Effector memory CD4-positive, alpha-beta T cell (primary cell): ENCODE results near the gene ARL15.

Experiments used
- DNase-seq, 3 donors: peaks; one replicate each; pipeline ENCODE4 v3.0.0-alpha.2; 2020
- H3K27ac ChIP-seq: 2 replicates; pipeline ENCODE4 v1.7.0; 2013; ENCODE audit warnings: mild to moderate bottlenecking, low read length, moderate library complexity; ENCODE audit not compliant: insufficient read depth, poor library complexity, severe bottlenecking
- H3K27me3 ChIP-seq: replicated peaks from 2 replicates; pipeline ENCODE4 v1.7.0; 2013; ENCODE audit warnings: mild to moderate bottlenecking, low read length; ENCODE audit not compliant: insufficient read depth, control insufficient read depth, poor library complexity, severe bottlenecking
- H3K36me3 ChIP-seq: 2 replicates; pipeline ENCODE4 v1.7.0; 2013; ENCODE audit warnings: mild to moderate bottlenecking, low read length, moderate library complexity; ENCODE audit not compliant: control insufficient read depth, insufficient read depth
- H3K4me1 ChIP-seq: 2 replicates; pipeline ENCODE4 v1.7.0; 2013; ENCODE audit warnings: low read length, mild to moderate bottlenecking; ENCODE audit not compliant: control insufficient read depth, insufficient read depth, poor library complexity, severe bottlenecking
- H3K4me3 ChIP-seq: 2 replicates; pipeline ENCODE4 v1.7.0; 2013; ENCODE audit warnings: low read length, low read depth, mild to moderate bottlenecking; ENCODE audit not compliant: insufficient read depth, poor library complexity, severe bottlenecking
- H3K9me3 ChIP-seq: 2 replicates; pipeline ENCODE4 v1.7.0; 2013; ENCODE audit warnings: mild to moderate bottlenecking, low read length, moderate library complexity; ENCODE audit not compliant: control insufficient read depth

Gene ARL15

GRCh38 chr5:54148067-54148845 lies 162.1 kb downstream of the ARL15 start:
- Histone ChIP-seq H3K27ac (no peak overlapping the region), H3K27me3 (no peaks in the 10 kb centered on the region), H3K4me1 (no peaks in the 10 kb centered on the region), H3K4me3 (no peak overlapping the region), H3K36me3 (no peaks in the 10 kb centered on the region), H3K9me3 (no peaks in the 10 kb centered on the region)
- no peak for DNase-seq

DNA sequence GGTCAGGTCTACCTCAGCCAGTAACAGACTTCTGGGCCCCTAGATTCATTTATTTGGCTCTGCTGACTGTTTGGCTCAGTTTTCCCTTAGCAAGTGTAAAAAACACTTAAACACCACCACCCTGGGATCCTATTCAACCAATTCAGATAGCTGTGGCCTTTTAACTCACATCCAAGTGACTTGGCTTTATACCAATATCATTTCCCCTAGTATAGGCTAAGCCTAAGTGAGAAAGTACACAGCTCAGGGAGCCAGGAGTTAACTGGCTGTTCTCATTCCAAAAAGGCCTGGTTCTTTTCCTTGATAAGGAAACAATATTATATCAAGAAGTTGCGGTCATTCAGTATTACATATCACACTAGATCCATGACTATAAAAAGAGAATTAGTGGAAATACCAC lies 163.5 kb downstream of the ARL15 start:
- H3K36me3 ChIP-seq: no peaks in the 10 kb centered on the region
- H3K4me3 ChIP-seq: no peak overlapping the region
- no peak for DNase-seq
- no peaks in the 10 kb centered on the region for H3K9me3 ChIP-seq
- no peaks in the 10 kb centered on the region for H3K27me3 ChIP-seq
- no peak overlapping the region for H3K27ac ChIP-seq
- no peaks in the 10 kb centered on the region for H3K4me1 ChIP-seq

- Histone ChIP-seq H3K36me3 (no peaks in the 10 kb centered on the region), H3K27ac (no peak overlapping the region), H3K4me3 (no peak overlapping the region), H3K4me1 (no peaks in the 10 kb centered on the region), H3K27me3 (no peaks in the 10 kb centered on the region), H3K9me3 (no peaks in the 10 kb centered on the region)
- DNase-seq: no peak
Measured at GRCh38 chr5:54146390-54146789, 164.0 kb downstream of the ARL15 start.

DNA sequence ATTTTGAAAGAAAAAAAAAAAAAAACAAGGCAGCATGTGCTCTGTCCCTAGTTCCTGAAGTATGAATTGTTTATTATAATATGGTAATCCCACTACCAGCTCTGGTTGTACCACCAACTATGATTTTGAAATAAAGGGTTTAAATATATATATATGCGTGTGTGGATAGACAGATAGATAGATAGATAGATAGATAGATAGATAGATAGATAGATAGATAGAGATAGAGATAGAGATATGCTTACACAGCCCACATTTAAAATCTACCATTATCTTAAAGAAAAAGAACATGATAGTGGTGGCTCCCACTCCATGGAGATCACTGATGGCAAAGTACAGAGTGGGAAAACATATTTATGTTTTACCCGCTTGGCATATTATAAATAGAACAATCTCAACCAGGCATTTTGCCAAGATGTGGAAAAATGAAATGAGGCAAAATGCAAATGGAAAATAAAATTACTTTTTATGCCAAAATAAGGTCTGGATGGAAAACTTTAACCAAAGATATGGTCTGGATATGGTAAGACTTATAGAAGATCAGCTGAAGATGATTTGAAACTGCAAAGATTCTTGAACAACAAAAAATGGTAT lies 170.0 kb downstream of the ARL15 start:
- no peaks in the 10 kb centered on the region for H3K9me3 ChIP-seq
- no peak overlapping the region for H3K4me3 ChIP-seq
- DNase-seq: no peak
- H3K36me3 ChIP-seq: no peaks in the 10 kb centered on the region
- no peak overlapping the region for H3K27ac ChIP-seq
- H3K27me3 ChIP-seq: no peaks in the 10 kb centered on the region
- H3K4me1 ChIP-seq: no peaks in the 10 kb centered on the region

DNA sequence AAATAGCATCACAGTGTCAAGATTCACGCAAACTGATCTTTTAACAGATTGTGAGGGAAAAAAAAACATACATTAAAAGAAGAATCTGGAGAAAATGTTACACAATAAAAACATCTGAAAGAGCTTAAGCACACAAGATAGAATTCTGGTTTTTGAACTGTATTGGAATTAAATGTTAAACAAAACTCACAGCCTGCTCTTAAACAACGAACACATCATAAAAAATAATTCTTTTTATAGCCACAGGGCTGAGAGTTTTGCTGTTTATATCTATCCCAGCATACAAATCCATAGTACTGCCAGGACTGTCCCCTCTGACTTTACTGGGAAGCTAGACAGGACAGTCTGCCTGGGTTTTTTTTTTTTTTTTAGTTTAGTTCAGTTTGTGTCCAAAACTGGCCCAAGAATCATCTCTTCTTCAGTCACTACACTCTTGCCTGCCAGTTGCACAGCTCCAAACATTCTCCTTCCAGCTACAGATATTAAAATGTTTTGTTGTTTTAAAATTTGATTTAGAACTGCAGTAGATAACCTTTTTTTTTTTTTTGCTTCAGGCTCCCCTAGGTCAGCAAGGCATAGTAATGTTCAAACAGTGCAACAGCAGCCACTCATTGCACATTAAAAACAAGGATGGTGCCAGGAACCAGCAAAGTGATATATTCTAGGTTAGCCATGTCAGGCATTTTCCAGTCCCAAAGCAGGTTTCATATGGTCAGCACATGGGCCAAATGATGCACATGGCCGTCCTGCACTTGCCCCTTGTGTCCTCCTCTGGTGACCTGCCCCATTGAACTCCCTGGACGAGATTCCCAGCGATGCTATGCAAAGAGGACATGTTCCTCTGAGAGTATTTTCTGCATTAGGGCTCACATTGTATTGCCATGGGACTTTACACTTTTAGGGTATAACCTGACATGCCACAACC lies 173.6 kb downstream of the ARL15 start:
- no peak overlapping the region for H3K27ac ChIP-seq
- no peak for DNase-seq
- H3K4me1 ChIP-seq: no peaks in the 10 kb centered on the region

DNA sequence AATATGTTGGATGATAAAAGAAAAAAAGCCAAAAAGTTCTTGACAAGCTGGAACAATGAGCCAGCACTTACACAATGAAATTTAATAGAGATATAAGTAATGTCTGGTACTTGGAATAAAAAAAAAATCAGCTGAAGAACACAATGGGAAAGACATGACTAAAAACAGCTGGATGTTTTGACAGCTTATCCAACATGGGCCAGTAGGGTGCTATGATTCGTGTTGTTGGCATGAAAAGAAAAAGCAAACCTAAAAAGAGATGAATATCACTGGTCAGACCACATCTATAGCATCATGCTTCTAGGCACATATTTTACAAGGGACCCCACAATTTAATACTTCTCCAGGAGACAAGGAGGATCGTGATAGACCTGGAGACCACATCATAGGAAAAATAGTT lies 175.3 kb downstream of the ARL15 start:
- no peak overlapping the region for H3K27ac ChIP-seq
- DNase-seq: no peak
- no peaks in the 10 kb centered on the region for H3K9me3 ChIP-seq
- H3K36me3 ChIP-seq: no peaks in the 10 kb centered on the region
- H3K4me3 ChIP-seq: no peak overlapping the region
- no peaks in the 10 kb centered on the region for H3K27me3 ChIP-seq
- H3K4me1 ChIP-seq: no peaks in the 10 kb centered on the region

More for the DNA sequence above, 173.6 kb downstream of the ARL15 start:
- Histone ChIP-seq H3K36me3 (no peaks in the 10 kb centered on the region), H3K9me3 (no peaks in the 10 kb centered on the region), H3K27me3 (no peaks in the 10 kb centered on the region), H3K4me3 (no peak overlapping the region)

DNA sequence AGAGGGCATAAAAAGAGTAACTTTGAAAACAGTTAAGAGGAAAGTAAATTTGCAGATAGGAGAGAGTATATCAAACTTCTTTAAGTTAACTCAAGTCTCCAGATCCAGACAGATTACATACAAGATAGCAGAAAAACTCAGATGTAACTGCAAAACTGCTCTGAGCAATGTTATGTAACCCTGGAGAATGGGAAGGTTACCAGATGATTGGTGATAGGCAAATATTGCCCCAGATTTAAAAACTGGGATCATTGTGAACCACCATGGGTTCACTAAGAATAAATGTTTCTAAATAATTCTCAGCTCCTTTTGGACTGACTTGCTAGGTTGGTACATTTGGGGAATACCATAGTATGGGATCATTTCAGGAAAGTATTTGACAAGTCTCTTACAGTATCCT lies 176.5 kb downstream of the ARL15 start:
- H3K27me3 ChIP-seq: no peaks in the 10 kb centered on the region
- no peaks in the 10 kb centered on the region for H3K9me3 ChIP-seq
- no peak overlapping the region for H3K27ac ChIP-seq
- H3K4me3 ChIP-seq: no peak overlapping the region
- H3K4me1 ChIP-seq: no peaks in the 10 kb centered on the region
- DNase-seq: no peak
- no peaks in the 10 kb centered on the region for H3K36me3 ChIP-seq

DNA sequence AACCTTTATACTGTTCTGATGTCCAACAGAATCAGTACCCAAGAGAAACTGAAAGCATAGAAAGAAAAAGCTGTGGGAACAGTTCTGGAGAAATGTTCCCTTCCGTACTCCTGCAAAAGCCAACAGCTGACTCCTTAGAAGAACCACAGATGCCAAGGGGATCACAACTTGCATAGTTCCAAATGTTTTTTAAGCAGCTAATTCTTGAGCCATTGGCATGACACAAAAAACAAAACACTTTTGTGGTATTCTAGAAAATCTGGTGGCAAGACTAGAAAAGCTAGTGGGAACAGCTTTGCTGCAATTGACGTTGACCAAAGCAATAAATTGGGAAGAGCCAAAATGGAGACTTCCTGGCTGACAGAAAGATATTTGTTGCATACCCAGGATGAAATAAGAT lies 189.9 kb downstream of the ARL15 start:
- H3K36me3 ChIP-seq: no peaks in the 10 kb centered on the region
- no peak overlapping the region for H3K27ac ChIP-seq
- no peak overlapping the region for H3K4me3 ChIP-seq
- H3K4me1 ChIP-seq: no peaks in the 10 kb centered on the region
- no peaks in the 10 kb centered on the region for H3K27me3 ChIP-seq
- no peak for DNase-seq
- no peaks in the 10 kb centered on the region for H3K9me3 ChIP-seq

DNA sequence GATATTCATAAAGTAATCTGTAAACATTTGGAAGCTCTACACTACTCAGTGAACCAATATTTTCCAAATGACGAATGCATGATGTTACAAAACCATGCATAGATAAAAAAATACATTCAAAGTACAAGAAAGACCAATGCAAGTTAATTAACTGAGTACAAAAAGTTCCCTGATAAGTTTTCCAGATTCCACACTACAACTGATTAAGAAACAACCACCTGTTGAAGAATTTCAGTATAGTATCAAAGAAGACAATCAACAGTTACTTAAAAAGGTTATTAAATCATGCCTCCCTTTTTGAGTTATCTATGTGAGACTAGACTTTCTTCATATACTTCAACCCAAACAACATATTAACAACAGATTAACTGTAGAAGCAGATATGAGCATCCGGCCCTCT lies 192.4 kb downstream of the ARL15 start:
- no peak overlapping the region for H3K4me3 ChIP-seq
- H3K27ac ChIP-seq: no peak overlapping the region
- DNase-seq: no peak
- no peaks in the 10 kb centered on the region for H3K27me3 ChIP-seq
- H3K4me1 ChIP-seq: no peaks in the 10 kb centered on the region
- H3K36me3 ChIP-seq: no peaks in the 10 kb centered on the region
- H3K9me3 ChIP-seq: no peaks in the 10 kb centered on the region
